Gastrocnemius medialis (tissue), 4 donors: ENCODE data around the gene TMEM88.

ENCODE experiments used
- POLR2A ChIP-seq, 2 donors: fragments of 450-650 bp; IDR thresholded peaks; one replicate each; pipeline ENCODE4 v1.6.1; 2017; ENCODE audit warnings: antibody characterized with exemption in 2 of 2, mild to moderate bottlenecking in 2 of 2, moderate library complexity in 2 of 2
- TF ChIP-seq, protein P1 (sequence below), 5 experiments: fragments of 450-650 bp in 3 of 5; fragments of 200-600 bp in 2 of 5; sonication (generic) in 2 of 5; IDR thresholded peaks in 4 of 5; conservative IDR thresholded peaks in 1 of 5; 1 replicate in 4 of 5; 2 replicates in 1 of 5; pipeline ENCODE4 v1.5.1; 2016 to 2019; ENCODE audit warnings: antibody characterized with exemption in 5 of 5, mild to moderate bottlenecking in 3 of 5, moderate library complexity in 3 of 5

DNA sequence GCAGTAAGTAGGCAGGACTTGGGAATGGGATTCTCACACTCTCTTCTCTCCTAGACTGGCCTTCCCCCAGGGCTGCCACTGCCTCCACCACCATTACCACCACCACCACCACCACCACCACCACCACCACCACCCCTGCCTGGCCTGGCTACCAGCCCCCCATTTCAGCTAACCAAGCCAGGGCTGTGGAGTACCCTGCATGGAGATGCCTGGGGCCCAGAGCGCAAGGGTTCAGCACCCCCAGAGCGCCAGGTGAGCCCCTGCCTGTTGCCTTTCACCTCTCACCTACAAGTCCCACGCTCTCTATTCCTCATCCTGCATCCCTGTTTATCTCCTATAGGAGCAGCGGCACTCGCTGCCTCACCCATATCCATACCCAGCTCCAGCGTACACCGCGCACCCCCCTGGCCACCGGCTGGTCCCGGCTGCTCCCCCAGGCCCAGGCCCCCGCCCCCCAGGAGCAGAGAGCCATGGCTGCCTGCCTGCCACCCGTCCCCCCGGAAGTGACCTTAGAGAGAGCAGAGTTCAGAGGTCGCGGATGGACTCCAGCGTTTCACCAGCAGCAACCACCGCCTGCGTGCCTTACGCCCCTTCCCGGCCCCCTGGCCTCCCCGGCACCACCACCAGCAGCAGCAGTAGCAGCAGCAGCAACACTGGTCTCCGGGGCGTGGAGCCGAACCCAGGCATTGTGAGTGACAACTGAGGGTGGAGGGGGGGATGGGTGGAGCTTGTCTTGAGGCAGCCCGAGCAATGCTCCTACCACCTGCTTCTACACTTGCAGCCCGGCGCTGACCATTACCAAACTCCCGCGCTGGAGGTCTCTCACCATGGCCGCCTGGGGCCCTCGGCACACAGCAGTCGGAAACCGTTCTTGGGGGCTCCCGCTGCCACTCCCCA is 7.9 kb upstream of the TMEM88 start:
- TF ChIP-seq, protein P1, sequence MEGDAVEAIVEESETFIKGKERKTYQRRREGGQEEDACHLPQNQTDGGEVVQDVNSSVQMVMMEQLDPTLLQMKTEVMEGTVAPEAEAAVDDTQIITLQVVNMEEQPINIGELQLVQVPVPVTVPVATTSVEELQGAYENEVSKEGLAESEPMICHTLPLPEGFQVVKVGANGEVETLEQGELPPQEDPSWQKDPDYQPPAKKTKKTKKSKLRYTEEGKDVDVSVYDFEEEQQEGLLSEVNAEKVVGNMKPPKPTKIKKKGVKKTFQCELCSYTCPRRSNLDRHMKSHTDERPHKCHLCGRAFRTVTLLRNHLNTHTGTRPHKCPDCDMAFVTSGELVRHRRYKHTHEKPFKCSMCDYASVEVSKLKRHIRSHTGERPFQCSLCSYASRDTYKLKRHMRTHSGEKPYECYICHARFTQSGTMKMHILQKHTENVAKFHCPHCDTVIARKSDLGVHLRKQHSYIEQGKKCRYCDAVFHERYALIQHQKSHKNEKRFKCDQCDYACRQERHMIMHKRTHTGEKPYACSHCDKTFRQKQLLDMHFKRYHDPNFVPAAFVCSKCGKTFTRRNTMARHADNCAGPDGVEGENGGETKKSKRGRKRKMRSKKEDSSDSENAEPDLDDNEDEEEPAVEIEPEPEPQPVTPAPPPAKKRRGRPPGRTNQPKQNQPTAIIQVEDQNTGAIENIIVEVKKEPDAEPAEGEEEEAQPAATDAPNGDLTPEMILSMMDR (IDR thresholded peaks at IDR 0.05 in 4 of 5, conservative IDR thresholded peaks at IDR 0.05 in 1 of 5): no peak
- TF ChIP-seq POLR2A (IDR thresholded peaks at IDR 0.05): no peak
